Measurements from ENCODE around the gene CLCNKB.

Gene CLCNKB

DNA sequence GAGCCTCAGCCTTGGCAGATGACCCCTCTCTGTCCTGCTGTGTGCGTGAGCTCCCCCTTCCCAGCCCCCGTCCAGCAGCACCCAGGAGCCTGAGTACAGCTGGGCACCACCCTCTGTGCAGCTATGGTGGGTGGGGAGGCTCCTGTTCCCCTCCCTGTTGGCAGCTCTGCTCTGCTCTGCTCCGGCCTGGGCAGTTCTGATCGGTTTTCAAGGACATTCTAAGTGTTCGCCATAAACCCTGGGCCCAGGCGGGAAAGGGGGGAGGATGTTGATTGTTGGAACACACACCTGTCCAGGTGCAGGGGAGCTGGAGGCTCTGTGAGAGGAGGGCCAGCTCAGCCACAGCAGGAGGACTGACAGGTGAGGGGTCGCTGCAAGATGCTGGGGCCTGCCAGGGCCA, at the start of gene CLCNKB:
Gene CLCNKB, plus strand, starts transcription at position 262 of the 400 bp plus-strand sequence. CDS start 711 bp downstream, outside the sequence.
- Histone ChIP-seq H3K36me3 (no peaks in the 10 kb centered on the region), H3K9me3 (ENCODE audit: severe bottlenecking) (no peaks in the 10 kb centered on the region), H3K4me3 (ENCODE audit: low read depth, low read length) (no peak within 1 kb of the TSS), H3K27me3 (ENCODE audit: insufficient read depth, low read depth, severe bottlenecking) (no peaks in the 10 kb centered on the region), H3K27ac (no peak within 1 kb of the TSS)
- TF ChIP-seq, protein P1, sequence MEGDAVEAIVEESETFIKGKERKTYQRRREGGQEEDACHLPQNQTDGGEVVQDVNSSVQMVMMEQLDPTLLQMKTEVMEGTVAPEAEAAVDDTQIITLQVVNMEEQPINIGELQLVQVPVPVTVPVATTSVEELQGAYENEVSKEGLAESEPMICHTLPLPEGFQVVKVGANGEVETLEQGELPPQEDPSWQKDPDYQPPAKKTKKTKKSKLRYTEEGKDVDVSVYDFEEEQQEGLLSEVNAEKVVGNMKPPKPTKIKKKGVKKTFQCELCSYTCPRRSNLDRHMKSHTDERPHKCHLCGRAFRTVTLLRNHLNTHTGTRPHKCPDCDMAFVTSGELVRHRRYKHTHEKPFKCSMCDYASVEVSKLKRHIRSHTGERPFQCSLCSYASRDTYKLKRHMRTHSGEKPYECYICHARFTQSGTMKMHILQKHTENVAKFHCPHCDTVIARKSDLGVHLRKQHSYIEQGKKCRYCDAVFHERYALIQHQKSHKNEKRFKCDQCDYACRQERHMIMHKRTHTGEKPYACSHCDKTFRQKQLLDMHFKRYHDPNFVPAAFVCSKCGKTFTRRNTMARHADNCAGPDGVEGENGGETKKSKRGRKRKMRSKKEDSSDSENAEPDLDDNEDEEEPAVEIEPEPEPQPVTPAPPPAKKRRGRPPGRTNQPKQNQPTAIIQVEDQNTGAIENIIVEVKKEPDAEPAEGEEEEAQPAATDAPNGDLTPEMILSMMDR (IDR thresholded peaks at IDR 0.05; ENCODE audit: low read depth, low read length), result no peak
- no peak for DNase-seq

DNA sequence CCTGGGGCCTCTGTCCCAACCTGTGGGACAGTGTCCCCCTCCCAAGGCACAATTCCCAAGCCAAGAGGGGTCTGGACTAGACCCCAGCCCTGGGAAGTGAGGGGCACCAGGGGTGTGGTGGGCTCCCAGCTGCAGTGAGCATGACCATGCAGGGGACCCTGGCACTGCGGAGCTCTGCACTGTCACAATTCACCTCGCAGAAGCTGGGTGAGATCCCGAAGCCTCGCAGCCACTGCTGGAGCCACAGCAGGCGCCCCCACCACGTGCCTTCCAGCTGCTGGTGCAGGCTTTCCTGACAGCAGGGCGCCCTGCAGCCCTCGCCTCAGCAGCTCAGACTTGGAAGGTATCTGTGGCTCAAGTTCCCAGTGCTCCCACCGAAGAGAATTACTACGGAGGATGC, 49.5 kb upstream of the CLCNKB start:
- H3K36me3 ChIP-seq, result no peaks in the 10 kb centered on the region
- no peak overlapping the region for H3K4me3 ChIP-seq (ENCODE audit: low read depth, low read length)
- no peak overlapping the region for H3K27ac ChIP-seq
- TF ChIP-seq, protein P1 (IDR thresholded peaks at IDR 0.05; ENCODE audit: low read depth, low read length), result no peak
- no peak for DNase-seq
- no peaks in the 10 kb centered on the region for H3K9me3 ChIP-seq (ENCODE audit: severe bottlenecking)
- H3K27me3 ChIP-seq (ENCODE audit: insufficient read depth, low read depth, severe bottlenecking), result no peaks in the 10 kb centered on the region

DNA sequence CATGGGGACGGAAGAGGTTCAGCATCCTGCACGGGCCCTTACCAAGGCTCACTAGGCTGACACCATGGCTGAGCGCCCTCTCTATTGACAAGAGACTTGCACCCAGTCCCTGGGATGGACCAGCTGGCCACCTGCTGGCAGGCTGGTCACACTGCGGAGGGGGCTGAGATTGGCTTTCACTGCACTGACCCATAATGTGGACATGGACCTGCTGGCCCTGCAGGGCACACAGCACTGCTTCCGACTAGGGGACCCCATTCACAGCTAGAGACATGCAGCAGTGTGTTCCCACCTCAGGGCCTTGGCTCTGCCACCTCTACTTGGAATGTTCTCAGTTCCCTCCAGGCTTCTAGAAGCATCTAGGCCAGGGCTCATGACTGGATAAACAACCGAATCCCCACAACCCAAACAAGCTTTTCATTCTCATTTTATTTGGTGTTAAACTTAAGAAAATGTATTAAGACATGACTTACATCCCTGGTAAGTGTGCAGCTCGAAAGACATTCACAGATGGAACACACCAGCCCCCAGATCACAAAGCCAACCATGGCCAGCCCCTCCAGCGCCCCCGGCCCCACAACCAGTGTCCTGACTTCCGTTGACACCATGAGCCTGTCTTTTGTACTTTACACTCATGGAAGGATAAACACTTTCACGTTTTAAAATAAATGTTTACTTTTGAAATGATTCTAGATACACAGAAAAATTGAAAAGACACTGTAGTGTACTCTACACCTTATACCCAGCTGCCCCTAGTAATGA, 48.8 kb upstream of the CLCNKB start:
- no peak overlapping the region for H3K27ac ChIP-seq
- no peak overlapping the region for H3K4me3 ChIP-seq (ENCODE audit: low read depth, low read length)
- H3K36me3 ChIP-seq, result no peaks in the 10 kb centered on the region
- no peaks in the 10 kb centered on the region for H3K27me3 ChIP-seq (ENCODE audit: insufficient read depth, low read depth, severe bottlenecking)
- TF ChIP-seq, protein P1 (IDR thresholded peaks at IDR 0.05; ENCODE audit: low read depth, low read length), result peak; percentile 97
- no peaks in the 10 kb centered on the region for H3K9me3 ChIP-seq (ENCODE audit: severe bottlenecking)
- DNase-seq, result peak; percentile 73

DNA sequence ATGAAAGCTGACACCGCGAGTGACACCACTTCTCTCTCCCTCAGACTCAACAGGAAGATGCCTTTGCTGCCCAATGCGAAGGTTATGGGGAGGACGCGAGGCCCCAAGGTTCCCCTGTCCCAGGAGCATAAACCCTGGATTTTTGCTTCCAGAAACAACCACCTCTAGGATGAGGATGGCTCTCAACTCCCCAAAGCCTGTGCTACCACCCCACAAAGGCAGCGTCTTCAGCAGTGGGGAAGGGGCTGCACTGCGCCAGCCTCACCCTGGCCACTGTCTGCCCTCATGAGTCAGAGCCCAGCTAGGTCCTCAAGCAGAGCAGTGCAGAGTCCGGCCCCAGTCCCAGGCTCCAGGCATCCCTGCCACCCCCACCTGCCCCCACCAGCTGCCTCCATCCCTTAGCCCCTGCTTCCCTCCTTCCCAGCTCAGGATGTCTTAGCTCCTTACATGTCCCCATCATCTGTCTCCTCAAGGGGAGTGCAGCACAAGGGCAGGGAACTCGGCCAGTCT, 46.5 kb upstream of the CLCNKB start:
- DNase-seq, result no peak
- H3K27ac ChIP-seq, result no peak overlapping the region

DNA sequence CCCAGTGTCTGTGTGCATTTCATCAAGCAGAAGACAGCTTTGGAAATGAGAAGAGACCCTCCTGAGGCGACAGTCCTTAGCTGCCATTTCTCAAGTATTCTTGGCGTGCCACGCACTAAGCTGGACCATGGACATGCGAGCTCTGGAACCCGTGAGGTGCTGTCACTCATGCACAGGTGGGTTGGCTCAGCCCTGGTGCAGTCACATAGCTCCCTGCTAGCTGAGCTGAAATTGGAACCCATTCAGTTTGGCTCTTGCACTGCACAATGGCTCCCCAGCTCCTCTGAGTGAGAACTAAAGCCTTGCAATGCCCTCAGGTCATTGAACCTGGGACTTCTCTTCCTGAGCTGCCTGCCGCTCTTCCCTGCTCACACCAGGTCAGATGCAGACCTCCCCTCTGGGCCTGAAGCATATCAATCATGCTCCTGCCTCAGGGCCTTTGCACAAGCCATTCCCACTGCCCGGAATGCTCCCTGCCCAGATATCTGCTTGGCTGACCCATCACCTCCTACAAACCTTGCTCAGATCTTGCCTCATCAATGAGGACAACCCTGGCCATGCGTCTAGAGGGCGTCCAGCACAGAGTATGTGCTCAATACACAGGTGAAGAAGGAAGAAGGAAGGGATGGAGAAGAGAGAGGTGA, 45.8 kb upstream of the CLCNKB start:
- H3K36me3 ChIP-seq, result no peaks in the 10 kb centered on the region
- H3K27ac ChIP-seq, result no peak overlapping the region
- TF ChIP-seq, protein P1 (IDR thresholded peaks at IDR 0.05; ENCODE audit: low read depth, low read length), result no peak
- no peaks in the 10 kb centered on the region for H3K27me3 ChIP-seq (ENCODE audit: insufficient read depth, low read depth, severe bottlenecking)
- DNase-seq, result no peak
- H3K9me3 ChIP-seq (ENCODE audit: severe bottlenecking), result no peaks in the 10 kb centered on the region
- H3K4me3 ChIP-seq (ENCODE audit: low read depth, low read length), result no peak overlapping the region

More for the DNA sequence above, 46.5 kb upstream of the CLCNKB start:
- no peaks in the 10 kb centered on the region for H3K27me3 ChIP-seq (ENCODE audit: insufficient read depth, low read depth, severe bottlenecking)
- TF ChIP-seq, protein P1 (IDR thresholded peaks at IDR 0.05; ENCODE audit: low read depth, low read length), result no peak
- H3K4me3 ChIP-seq (ENCODE audit: low read depth, low read length), result no peak overlapping the region
- no peaks in the 10 kb centered on the region for H3K36me3 ChIP-seq
- H3K9me3 ChIP-seq (ENCODE audit: severe bottlenecking), result no peaks in the 10 kb centered on the region

Data from WERI-Rb-1 (cell line).